ENCODE results near the gene PSMA8. TPM values are rescaled to one million over a fixed set of nuclear protein-coding genes. Genes with fewer than 3 reads are reported as not detected.

PSMA8 gene
- total RNA-seq, 1 experiment from 2014 or later = not detected

DNA sequence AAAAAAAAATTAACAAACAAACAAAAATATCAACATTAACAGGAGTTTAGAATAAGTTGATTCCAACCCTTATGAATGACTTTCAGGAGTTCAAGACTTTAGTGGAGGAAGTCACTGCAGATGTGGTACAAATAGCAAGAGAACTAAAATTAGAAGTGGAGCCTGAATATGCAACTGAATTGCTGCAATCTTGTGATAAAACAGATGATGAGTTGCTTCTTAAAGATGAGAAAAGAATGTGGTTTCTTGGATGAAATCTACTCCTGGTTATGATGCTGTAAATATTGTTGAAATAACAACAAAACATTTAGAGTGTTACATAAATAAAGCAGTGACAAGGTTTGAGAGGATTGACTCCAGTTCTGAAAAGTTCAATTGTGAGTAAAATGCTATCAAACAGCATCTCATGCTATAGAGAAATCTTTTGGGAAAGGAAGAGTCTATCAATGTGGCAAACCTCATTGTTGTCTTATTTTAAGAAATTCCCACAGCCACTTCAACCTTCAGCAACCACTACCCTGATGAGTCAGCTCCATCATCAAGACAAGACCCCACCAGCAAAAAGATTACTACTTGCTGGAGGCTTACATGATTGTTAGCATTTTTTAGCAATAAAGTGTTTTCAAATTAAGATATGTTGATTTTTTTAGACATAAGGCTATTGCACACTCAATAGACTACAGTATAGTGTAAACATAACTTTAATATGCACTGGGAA lies 49.9 kb downstream of the PSMA8 start:
- Histone ChIP-seq H2BK20ac (ENCODE audit: low read depth, low read length, poor library complexity, severe bottlenecking) (no peak overlapping the region), H2AFZ (ENCODE audit: low read length) (no peak overlapping the region), H3K79me2 (ENCODE audit: insufficient read depth, low read length) (no peaks in the 10 kb centered on the region), H3T11ph (ENCODE audit: low read length) (no peak overlapping the region), H2BK120ac (ENCODE audit: low read depth, low read length, poor library complexity, severe bottlenecking) (no peak overlapping the region), H3K9ac (ENCODE audit: extremely low read depth, insufficient read length, low read length) (no peak overlapping the region), H3K79me1 (ENCODE audit: insufficient read depth, low read depth, low read length, poor library complexity, severe bottlenecking) (no peaks in the 10 kb centered on the region), H3K4me2 (ENCODE audit: insufficient read depth, insufficient read length, low read length) (no peak overlapping the region), H3K27me3 (ENCODE audit: insufficient read depth, low read length) (no peaks in the 10 kb centered on the region), H3K4ac (ENCODE audit: low read depth, low read length) (no peak overlapping the region), H3K4me1 (ENCODE audit: insufficient read depth, low read length) (no peaks in the 10 kb centered on the region), H4K91ac (ENCODE audit: insufficient read length, low read depth, low read length) (no peak overlapping the region), H4K5ac (ENCODE audit: insufficient read length, low read depth, low read length) (no peak overlapping the region), H3K18ac (ENCODE audit: insufficient read length, low read depth, low read length) (no peak overlapping the region), H2BK15ac (ENCODE audit: low read depth, low read length) (no peak overlapping the region), H3K56ac (ENCODE audit: insufficient read length, low read depth, low read length) (no peak overlapping the region), H4K20me1 (ENCODE audit: control insufficient read depth, insufficient read depth, insufficient read length) (no peaks in the 10 kb centered on the region), H4K8ac (replicated peaks; ENCODE audit: insufficient read length, low read depth, low read length) (no peak overlapping the region), H3K23ac (ENCODE audit: insufficient read length, low read depth, low read length) (no peak overlapping the region), H3K14ac (ENCODE audit: insufficient read depth, low read length) (no peak overlapping the region), H2BK12ac (ENCODE audit: insufficient read length, low read depth, low read length) (no peak overlapping the region), H3K9me3 (ENCODE audit: control insufficient read depth, low read depth, low read length) (no peaks in the 10 kb centered on the region), H3K27ac (ENCODE audit: insufficient read length, low read depth, low read length) (no peak overlapping the region), H3K23me2 (ENCODE audit: insufficient read length, low read depth, low read length, poor library complexity, severe bottlenecking) (no peaks in the 10 kb centered on the region), H2BK5ac (ENCODE audit: insufficient read length, low read length) (no peak overlapping the region), H2AK5ac (ENCODE audit: insufficient read length, low read length) (no peak overlapping the region)
- DNase-seq = no peak
- Mint-ChIP-seq H3K4me3 (no peak overlapping the region), H3K4me1 (no peaks in the 10 kb centered on the region), H3K9me3 (peaks cover 0 to 4% of the 10 kb centered on the region in 2 experiments; a peak in 3 of 5 replicates), H3K27me3 (ENCODE audit: low read depth) (no peaks in the 10 kb centered on the region), H3K27ac (no peak overlapping the region), H3K36me3 (ENCODE audit: insufficient read depth in 1 of 3, low read depth in 3 of 3) (no peaks in the 10 kb centered on the region)
- TF ChIP-seq, protein P1, sequence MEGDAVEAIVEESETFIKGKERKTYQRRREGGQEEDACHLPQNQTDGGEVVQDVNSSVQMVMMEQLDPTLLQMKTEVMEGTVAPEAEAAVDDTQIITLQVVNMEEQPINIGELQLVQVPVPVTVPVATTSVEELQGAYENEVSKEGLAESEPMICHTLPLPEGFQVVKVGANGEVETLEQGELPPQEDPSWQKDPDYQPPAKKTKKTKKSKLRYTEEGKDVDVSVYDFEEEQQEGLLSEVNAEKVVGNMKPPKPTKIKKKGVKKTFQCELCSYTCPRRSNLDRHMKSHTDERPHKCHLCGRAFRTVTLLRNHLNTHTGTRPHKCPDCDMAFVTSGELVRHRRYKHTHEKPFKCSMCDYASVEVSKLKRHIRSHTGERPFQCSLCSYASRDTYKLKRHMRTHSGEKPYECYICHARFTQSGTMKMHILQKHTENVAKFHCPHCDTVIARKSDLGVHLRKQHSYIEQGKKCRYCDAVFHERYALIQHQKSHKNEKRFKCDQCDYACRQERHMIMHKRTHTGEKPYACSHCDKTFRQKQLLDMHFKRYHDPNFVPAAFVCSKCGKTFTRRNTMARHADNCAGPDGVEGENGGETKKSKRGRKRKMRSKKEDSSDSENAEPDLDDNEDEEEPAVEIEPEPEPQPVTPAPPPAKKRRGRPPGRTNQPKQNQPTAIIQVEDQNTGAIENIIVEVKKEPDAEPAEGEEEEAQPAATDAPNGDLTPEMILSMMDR (conservative IDR thresholded peaks at IDR 0.05) = no peak

Measured in H9 (cell line).